ENCODE data around the gene VWA5B1. TPM values are rescaled to one million over a fixed set of nuclear protein-coding genes. Genes with fewer than 3 reads are reported as not detected.

VWA5B1 gene
- total RNA-seq, 2 donors from 2014 or later, result 0.51 TPM; not detected in 1

GRCh38 chr1:20321573-20321972 lies 30.9 kb downstream of the VWA5B1 start:
- no peak for TF ChIP-seq POLR2A (IDR thresholded peaks at IDR 0.05)
- TF ChIP-seq, protein P1, sequence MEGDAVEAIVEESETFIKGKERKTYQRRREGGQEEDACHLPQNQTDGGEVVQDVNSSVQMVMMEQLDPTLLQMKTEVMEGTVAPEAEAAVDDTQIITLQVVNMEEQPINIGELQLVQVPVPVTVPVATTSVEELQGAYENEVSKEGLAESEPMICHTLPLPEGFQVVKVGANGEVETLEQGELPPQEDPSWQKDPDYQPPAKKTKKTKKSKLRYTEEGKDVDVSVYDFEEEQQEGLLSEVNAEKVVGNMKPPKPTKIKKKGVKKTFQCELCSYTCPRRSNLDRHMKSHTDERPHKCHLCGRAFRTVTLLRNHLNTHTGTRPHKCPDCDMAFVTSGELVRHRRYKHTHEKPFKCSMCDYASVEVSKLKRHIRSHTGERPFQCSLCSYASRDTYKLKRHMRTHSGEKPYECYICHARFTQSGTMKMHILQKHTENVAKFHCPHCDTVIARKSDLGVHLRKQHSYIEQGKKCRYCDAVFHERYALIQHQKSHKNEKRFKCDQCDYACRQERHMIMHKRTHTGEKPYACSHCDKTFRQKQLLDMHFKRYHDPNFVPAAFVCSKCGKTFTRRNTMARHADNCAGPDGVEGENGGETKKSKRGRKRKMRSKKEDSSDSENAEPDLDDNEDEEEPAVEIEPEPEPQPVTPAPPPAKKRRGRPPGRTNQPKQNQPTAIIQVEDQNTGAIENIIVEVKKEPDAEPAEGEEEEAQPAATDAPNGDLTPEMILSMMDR (IDR thresholded peaks at IDR 0.05), result no peak
- TF ChIP-seq POLR2AphosphoS5 (IDR thresholded peaks at IDR 0.05), result no peak
- Histone ChIP-seq H3K27me3 (replicated peaks; ENCODE audit: insufficient read depth) (no peaks in the 10 kb centered on the region), H3K9me3 (no peaks in the 10 kb centered on the region), H3K27ac (no peak overlapping the region), H3K4me3 (no peak overlapping the region), H3K4me1 (replicated peaks) (no peaks in the 10 kb centered on the region), H3K36me3 (no peaks in the 10 kb centered on the region)
- no peak for DNase-seq (ENCODE audit: low spot score)
- WGBS, result 28% methylated on average over 5 of the region's 5 CpGs
- intact Hi-C loops (cut with DNase I), result no loop called here

DNA sequence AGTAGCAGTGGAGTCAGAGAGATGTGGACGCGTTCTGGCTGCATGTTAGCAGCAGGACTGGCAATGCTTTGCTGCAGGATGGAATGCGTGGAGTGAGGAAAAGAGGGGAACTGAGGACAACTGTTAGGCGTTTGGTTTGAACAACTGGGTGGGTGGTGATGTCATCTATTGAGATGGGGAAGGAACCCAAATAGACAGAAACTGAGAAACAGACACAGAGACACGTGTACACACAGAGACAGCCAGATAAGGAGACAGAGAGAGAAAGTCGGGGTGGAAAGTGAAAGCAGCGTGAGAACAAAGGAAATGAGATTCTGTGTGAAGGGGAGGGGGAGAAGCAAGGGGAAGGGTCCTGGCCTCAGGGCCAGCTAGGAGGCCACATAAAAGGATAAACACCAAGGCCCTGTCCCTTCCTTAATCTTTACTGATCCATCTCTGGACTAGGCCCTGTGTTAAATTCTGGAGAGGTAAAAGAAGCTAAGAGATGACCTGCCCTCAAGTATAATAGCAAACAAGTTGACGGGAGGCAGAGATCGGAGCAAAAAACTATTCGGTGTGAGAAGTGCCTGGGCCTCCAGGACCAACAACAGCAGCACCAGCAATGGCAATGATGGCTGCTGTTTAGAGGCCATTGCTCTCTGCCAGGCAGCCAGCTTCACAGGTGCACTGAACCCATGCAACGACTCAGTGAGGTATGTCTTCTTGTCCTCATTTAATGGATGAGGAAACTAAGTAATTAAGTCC lies 31.6 kb downstream of the VWA5B1 start:
- no peaks in the 10 kb centered on the region for H3K4me1 ChIP-seq (replicated peaks)
- H3K9me3 ChIP-seq, result no peaks in the 10 kb centered on the region
- no peak for TF ChIP-seq POLR2A (IDR thresholded peaks at IDR 0.05)
- no peak for TF ChIP-seq POLR2AphosphoS5 (IDR thresholded peaks at IDR 0.05)
- TF ChIP-seq, protein P1 (IDR thresholded peaks at IDR 0.05), result no peak
- H3K4me3 ChIP-seq, result no peak overlapping the region
- intact Hi-C loops (cut with DNase I), result no loop called here
- no peak for DNase-seq (ENCODE audit: low spot score)
- H3K27ac ChIP-seq, result no peak overlapping the region
- H3K36me3 ChIP-seq, result no peaks in the 10 kb centered on the region
- WGBS, result 44% methylated on average over 11 of the region's 11 CpGs
- H3K27me3 ChIP-seq (replicated peaks; ENCODE audit: insufficient read depth), result no peaks in the 10 kb centered on the region

GRCh38 chr1:20322825-20323612 lies 32.3 kb downstream of the VWA5B1 start:
- Histone ChIP-seq H3K4me1 (replicated peaks) (no peaks in the 10 kb centered on the region), H3K9me3 (no peaks in the 10 kb centered on the region), H3K27me3 (replicated peaks; ENCODE audit: insufficient read depth) (no peaks in the 10 kb centered on the region), H3K36me3 (no peaks in the 10 kb centered on the region), H3K4me3 (no peak overlapping the region), H3K27ac (no peak overlapping the region)
- intact Hi-C loops (cut with DNase I), result no loop called here
- DNase-seq (ENCODE audit: low spot score), result no peak
- no peak for TF ChIP-seq POLR2A (IDR thresholded peaks at IDR 0.05)
- TF ChIP-seq POLR2AphosphoS5 (IDR thresholded peaks at IDR 0.05), result no peak
- TF ChIP-seq, protein P1 (IDR thresholded peaks at IDR 0.05), result no peak
- 87% methylated on average over 23 of the region's 23 CpGs for WGBS

DNA sequence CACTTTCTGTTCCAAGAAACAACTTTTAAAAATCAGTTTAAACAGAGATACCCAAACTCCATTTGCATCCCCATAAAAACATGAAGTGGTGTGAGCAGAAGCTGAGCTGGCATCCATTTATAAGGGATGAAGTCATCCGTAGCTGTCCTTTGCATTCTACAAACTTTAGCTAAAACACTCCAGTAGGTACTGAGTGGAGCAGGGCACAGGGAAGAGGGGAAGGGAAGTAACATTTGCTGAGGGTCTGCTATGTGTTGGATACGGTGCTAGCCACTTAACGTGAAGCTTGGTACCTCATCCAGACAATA lies 32.9 kb downstream of the VWA5B1 start:
- TF ChIP-seq, protein P1 (IDR thresholded peaks at IDR 0.05), result no peak
- TF ChIP-seq POLR2AphosphoS5 (IDR thresholded peaks at IDR 0.05), result no peak
- Histone ChIP-seq H3K27ac (no peak overlapping the region), H3K4me1 (replicated peaks) (no peaks in the 10 kb centered on the region), H3K27me3 (replicated peaks; ENCODE audit: insufficient read depth) (no peaks in the 10 kb centered on the region), H3K36me3 (no peaks in the 10 kb centered on the region), H3K4me3 (no peak overlapping the region), H3K9me3 (no peaks in the 10 kb centered on the region)
- WGBS, result 67% methylated on average over 3 of the region's 3 CpGs
- DNase-seq (ENCODE audit: low spot score), result no peak
- intact Hi-C loops (cut with DNase I), result no loop called here

Measured in prostate gland (tissue), 2 donors.